T-helper 1 cell (primary cell): ENCODE measurements around the gene CYTL1.
"Not testable (repeated sequence)": the region's sequence is repeated elsewhere in the genome, so short reads cannot be mapped to it uniquely, and the experiment has no call there.

Experiments used
- DNase-seq, 5 donors: peaks; one replicate each; pipeline ENCODE4 v3.0.0-alpha.2; 2012 to 2020
- total RNA-seq, 4 donors: gene quantifications; one replicate each; lab custom pipeline; 2026; lab: John Stamatoyannopoulos, UW

CYTL1 gene, protein sequence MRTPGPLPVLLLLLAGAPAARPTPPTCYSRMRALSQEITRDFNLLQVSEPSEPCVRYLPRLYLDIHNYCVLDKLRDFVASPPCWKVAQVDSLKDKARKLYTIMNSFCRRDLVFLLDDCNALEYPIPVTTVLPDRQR
- 0 reads per million in 4 donors for total RNA-seq

DNA sequence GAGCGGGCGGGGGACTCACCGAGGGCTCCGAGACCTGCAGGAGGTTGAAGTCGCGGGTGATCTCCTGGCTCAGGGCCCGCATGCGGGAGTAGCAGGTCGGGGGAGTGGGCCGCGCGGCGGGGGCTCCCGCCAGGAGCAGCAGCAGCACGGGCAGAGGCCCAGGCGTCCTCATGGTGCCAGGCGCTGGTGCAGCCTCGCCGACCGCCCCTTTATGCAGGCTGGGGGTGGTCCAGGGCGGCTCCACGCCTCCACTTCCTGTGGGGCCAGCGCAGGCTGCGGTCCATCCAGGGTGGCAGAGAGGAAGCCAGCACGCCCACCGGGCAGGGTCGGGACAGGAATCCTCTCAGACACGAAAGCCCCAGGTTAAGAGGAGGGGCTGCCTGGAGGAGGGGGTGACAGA, at the start of gene CYTL1:
TSS of gene CYTL1 (minus strand) at position 185 of the 400 bp plus-strand sequence. CDS start at position 172, 13 bp downstream.
- no peak for DNase-seq

DNA sequence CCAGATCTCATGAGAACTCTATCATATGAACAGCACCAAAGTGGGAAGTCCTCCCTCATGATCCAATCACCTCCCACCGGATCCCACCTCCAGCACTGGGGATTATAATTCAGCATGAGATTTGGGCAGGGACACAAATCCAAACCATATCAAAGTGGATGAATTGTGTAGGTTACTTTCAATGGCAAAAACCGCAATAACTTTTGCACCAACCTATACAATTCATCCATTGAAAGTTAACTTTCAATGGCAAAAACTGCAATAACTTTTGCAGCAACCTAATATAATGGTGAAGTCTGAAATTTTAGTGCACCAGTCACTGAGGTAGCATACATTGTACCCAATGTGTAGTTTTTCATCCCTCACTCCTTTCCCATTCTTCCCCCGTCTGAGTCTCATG, 48.6 kb upstream of the CYTL1 start:
- DNase-seq = no peak

DNA sequence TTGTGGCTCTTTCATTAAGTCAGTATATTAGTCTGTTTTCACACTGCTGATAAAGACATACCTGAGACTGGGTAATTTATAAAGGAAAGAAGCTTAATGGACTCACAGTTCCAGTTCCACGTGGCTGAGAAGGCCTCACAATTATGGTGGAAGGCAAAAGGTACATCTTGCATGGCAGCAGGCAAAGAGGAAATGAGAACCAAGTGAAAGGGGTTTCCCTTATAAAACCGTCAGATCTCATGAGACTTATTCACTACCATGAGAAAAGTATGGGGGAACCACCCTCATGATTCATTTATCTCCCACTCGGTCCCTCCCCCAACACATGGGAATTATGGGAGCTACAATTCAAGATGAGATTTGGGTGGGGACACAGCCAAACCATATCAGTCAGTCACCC, 47.7 kb upstream of the CYTL1 start:
- not testable (repeated sequence) for DNase-seq

DNA sequence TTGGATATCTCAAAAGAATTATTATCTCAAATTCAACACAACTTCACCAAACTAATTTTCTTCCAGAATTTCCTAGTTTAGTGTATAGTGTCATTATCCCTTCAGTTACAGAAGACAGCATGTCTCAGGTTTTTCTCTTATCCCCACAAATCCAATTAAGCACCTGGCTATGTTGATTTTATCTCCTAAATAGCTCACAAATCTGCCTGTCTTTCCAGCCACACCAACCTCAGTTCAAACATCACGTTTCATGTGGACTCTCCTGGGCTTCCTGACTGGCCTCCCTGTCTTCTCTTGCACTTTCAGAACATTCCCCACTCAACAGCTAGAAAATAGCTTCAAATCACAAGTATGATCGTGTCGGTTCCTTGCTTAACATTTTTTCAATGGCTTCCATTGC, 46.8 kb upstream of the CYTL1 start:
- DNase-seq = no peak

DNA sequence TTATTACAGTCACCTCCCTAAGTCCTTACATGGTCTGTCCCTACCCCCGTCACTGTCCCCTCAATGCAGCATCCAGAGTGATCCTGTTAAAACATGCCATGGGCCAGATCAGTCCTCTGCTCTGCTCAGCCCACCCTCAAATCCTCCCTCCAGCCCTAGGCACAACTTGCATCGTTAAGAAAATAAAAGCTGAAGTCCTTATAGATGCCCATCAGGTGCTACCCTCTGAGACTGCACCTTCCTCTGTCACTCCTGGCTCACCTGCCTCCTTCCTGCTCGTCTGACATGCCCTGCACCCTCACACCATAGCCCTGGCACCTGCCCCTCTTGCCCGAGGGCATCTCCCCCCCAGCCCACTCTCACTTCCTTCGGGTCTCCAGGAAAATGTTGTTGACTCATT, 36.2 kb upstream of the CYTL1 start:
- DNase-seq = no peak

DNA sequence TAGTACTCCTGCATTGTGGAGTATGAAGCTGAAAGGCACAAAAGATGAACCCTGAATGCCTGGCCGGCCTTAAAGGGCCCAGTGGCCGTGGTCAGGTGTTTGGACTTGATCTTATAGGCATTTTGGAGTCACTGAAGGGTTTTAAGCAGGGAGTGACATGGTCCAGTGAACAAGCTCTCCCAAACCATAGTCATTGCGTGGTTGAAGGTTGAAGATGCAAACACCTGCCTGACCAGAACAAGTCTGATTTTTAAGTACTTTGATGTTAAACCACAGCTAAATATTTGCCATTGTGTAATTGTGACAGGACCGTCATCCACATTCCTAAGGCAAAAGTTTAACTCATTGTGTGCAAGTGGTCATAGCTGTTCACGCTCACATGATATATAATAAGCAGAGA, 35.3 kb upstream of the CYTL1 start:
- DNase-seq = no peak

DNA sequence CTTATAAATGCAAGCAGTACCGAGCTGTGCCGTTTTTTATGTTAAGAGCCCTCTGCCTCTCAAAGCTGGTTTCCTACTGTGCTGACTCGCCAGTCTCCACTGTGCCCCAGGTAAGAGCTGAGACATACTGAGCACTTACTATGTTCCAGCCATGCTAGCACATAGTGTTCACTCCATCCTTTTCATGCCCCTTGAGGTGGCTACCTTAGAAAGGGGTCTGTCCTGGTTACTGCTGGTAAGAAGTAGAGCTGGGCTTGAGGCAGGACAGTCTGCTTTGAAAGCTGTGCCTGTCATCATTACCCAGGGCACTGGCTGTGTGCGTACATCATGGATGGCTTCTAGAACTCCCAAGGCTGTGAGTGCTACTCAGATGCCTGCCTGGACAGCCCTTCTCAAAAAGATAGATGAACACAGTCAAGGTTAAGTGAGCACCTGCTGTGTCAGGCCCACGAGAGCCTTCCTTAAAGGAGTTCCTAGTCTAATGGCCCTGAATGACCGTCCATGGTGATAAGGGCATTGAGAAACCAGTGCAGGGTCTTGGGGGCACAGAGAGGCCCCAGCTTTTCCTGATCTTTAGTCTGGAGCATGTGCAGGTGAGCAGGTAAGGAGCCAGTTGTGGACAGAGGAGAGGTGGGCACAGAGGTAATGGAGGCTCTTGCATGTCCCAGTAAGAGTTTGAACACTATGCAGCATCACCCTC, 33.6 kb upstream of the CYTL1 start:
- no peak for DNase-seq

DNA sequence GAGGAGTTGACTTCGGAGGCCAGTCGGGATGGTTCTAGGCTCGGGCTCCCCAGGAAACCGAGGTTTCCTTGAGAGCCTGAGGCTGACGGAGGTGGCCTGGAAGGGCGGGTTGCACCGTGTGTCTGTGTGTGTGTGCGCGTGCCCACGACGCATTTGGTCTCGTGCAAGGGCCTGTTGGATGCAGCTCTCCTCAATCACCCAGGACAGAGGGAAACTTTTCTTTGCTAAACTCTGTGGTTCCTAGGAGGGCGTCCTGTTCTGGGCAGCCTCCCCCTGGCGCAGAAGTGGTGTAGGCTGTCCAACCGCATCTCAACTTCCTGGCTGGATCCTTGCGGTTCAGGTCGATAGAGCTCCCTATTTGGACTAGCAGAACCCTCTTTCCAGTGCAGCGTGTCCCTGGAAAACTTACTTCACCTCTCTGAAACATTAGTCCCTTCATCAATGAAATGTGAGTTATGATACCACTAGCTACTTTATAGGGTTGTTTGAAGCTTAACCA, 33.0 kb upstream of the CYTL1 start:
- no peak for DNase-seq

DNA sequence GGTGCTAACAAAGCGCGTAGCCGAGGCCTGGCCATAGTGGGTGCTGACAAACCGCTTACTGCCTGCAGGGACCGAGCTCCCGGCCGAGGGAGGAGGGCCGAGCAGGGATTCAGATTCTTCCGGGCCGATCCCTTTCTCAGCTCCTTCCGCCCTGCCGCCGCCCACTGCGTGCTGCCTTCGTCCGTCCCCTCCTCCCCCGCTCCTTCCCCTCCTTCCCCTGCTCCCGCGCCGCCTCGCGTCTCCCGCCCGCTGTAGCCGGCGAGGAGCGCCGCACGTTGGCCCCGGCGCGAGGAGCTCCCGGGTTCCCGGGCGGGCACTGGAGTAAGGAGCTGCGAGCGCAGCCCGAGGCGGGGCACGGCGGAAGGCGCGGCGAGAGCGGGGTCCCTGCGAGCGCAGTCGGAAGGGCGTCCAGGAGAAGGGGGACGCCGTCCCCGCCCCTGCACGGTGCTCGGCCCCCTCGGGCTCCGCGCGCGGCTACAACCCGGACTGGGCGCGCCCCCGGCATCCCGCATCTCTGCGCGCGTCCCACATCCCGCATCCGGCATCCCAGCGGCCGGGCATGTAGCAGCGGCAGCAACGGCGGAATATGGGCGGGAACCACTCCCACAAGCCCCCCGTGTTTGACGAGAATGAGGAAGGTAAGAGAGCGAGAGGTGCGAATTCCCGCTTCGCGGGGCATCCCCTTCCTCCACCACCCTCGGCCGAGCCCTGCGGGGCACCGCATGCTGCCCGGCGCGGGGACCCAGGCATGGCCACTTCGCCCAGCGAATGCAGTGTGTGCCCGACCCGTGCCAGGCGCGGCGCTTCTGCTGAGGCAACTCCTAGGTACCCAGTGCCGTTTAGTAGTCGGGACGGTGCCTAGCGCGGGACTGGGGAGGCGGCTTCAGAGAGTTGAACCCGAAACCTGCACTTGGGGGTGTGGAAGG, 32.3 kb upstream of the CYTL1 start, which contains the start of gene STK32B:
TSS of gene STK32B (plus strand) at position 203 of the 926 bp plus-strand sequence.
- DNase-seq = peak in 1 of 5 donors; percentile 18

DNA sequence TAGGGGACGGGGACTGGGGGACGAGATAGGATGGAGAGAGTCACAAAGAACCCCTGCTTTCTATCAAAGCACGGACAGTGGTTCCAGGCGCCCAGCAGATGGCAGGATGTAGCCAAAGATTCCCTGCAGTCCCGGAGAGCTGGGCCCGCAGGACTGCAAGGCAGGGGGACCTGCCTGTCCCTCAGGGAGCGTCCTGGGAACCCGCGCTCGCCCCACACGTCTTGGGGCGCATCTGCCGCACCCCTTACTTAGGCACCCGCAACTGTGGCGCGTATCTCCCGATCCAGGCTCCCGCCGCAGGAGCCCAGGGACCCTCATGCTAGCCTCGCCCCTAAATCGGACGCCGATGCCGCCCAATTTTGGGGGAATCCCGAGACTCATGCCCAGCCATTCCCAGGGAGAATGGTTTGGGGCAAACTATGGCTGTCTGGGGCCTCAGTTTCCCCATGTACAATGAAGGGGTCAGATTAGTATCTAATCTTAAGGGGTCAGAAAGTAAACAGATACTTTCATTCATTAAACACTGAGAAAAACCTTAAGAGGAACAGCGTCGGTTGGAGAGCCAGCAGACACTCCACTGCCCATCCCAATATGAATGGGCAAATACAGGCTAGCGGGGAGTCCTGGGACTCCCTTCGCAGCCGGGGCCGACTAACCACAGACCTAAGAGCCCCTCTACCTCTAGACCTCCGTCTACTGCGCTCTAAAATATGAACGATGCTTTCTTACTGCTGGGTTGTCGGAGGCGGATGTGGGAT, 31.4 kb upstream of the CYTL1 start:
- peak in 1 of 5 donors; percentile 10 for DNase-seq

DNA sequence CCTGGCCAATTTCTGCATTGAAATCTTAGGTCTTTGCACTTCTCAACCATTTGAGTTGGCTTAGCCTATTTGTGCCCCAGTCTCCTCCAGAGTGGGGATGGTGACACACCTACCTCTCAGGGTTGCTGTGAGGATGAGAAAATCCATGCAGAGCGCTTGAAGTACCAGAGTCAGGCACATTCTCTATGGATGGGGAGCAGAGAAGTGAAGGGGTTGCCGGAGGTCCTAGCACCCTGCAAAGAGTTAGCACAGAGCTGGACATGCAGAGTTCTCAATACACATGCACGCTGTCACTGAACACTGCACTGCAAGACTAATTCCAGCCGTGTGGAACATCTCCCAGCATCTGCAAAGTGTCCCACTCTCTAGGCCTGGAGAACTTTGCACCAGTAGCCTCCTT, 29.5 kb upstream of the CYTL1 start:
- DNase-seq = no peak

DNA sequence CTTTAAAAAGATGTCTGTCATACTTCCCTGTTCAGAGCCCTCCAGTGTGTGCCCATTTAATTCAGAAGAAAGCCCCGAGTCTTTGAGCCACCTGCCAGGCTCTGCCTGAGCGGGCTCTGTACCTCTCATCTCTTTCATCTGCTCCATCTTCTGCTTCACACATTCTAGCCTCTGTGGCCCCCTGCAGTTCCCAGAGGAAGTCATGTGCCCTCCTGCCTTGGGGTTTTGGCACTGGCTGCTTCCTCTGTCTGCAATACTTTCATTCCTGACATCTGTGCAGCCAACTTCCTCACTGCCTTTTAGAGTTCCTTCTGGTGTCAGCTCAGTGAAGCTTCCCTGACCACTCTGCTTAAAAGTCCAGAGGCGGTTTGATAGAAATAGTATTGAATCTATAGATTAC, 25.8 kb upstream of the CYTL1 start:
- no peak for DNase-seq

DNA sequence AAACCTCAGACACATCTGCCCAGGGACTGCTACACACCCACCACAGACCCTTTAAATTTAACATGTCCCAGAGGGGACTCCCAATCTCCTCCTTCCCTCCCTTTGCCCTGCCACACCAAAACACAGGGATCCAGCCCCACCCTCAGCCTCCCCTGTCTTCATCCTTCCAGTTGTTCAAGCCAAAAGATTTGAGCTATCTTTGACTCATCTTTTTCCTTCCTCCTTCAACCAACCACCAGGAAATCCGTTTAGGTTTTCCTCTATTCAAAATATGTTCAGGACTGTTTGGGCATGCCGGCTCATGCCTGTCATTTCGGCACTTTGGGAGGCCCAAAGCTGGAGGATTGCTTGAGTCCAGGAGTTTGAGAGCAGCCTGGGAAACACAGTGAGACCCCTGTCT, 25.1 kb upstream of the CYTL1 start:
- DNase-seq = no peak

DNA sequence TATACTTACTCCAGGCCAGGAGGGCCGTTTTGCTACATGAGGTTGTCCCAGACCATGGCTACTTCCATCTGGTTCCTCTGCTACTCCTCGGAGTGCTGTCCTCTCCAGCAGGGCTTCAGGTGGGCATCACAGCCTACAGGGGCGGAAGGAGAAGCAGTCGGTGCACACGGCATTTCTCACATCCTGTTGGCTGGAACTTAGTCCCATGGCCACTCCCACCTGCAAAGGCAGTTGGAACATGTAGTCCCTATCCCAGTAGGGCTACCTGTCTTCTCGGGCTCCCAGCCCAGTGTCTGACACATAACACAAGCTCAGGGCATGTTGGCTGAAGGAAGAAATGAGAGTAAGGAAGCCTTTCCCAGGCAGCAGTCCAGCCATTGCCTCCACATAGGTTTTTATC, 24.3 kb upstream of the CYTL1 start:
- DNase-seq = no peak

DNA sequence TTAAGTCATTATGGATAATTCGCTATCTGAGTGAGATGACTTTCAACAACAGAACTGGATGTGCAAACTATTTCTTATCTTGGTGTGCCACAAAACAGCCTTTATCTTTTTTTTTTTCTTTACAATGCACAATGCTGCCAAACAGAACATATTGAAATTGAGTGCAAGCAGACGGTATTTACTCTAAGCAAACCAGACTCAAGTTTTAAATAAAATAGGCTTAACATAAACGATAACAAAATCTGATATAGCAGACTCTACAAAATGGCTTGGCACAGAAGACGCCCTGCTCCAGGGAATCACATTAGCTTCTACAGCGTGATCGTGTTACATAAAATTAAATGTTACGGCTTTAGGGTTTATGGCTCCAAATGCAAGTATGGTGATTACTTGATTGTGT, 22.4 kb upstream of the CYTL1 start:
- DNase-seq = no peak

DNA sequence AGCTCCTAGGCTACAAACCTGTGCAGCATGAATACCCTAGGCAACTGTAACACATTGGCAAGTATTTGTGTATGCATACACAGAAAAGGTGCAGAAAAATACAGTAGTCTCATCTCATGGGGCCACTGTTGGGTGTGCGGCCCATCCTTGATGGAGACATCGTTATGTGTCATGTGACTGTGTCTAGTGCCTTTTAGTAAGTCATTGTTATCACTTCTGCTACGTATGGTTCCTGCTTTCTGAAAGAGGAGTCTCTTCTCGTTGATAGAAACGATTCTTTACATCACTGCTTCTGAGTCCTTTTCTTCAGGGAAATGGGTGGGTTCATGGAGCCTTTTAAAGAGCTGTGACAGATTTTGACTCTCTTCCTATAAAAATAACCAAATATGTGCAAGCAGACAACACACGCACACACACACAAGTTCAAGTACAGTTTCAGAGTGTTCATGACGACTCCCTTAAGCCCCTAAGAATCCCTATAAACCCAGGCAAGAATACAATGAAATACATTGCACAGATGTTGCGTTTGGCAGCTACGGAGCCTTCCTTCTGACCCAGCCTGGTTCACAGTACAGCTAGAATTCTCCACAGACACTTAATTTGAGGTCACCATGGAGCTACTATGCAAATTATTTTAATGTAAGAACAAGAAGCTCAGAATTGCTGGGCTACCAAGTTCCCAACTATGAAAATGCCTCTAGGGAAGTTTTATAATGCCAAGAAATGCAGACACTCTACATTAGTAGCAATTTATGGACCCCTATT, 21.8 kb upstream of the CYTL1 start:
- DNase-seq = no peak

DNA sequence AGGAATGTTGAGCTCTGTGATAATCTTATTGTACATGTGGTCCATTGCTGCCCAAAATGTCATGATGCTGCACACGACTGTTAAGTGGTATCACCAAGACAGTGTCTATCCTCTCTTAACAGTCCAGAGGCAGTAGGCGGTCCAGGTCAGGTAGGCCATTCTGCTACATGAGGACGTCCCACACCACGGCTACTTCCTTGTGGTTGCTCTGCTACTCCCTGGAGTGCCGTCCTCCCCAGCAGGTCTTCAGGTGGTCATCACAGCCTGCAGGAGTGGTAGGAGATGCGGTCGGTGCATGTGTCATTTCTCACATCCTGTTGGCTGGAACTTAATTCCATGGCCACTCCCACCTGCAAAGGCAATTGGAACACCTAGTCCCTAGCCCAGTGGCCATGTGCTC, 20.5 kb upstream of the CYTL1 start:
- no peak for DNase-seq

DNA sequence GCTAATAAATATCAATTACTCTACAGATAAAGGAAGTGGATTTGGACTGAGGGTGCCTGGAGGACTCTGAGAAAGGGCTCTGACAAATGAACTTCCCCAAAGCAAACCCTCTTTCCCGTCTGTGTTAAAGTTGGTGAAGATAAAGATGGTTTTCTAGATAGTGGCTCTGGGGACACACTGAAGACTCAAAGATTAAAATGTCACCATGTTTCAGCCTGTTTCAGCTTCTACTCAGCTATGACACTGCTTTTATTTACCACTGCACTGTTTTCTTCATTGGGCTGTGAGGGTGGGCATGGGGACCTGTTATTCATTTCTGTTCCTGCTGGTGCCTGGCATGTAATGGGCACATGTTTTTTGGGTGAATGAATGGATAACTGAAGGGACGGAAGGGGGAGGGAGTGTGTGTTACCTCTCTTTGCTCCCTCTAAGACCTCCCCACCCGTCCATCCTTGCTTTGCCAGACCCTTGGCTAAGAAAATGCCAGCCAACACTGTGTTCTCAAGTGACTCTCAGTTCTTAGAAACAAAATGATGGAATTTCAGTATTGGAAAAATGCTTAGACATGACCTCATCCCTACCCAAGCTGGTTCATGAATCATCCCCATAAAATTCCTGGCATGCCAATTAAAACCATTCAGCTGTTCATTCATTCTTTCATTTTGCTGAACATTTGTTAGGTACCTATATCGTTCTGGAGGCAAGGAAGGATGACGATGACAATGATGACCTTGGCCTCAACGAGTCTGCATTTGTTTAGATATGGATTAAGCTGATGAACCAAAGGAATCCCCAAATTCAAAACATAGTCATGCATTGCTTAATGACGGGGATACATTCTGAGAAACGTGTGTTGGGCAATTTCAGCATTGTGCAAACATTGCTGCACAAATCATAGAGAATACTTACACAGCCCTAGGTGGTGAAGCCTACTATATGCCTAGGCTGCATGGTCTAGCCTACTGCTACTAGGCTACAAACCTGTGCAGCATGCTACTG, 18.6 kb upstream of the CYTL1 start:
- no peak for DNase-seq

DNA sequence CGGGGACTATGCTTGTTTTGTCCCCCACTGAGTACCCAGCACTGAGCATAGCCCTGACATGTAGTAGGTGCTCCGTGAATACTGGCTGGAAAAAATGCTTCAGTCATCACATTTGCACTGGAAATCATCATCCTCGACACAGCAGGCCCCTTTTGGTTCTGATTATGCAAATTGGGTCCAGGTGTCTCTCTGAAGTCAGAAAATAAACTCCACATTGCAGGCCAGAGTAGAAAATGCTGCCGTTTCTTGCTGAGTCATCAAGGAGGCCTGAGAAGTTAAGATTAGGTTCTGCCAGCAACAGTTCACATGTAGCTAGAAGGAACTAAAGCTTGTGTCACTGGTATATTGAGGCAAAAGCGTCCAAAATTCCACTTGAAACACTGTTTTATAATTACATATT, 17.0 kb upstream of the CYTL1 start:
- no peak for DNase-seq

DNA sequence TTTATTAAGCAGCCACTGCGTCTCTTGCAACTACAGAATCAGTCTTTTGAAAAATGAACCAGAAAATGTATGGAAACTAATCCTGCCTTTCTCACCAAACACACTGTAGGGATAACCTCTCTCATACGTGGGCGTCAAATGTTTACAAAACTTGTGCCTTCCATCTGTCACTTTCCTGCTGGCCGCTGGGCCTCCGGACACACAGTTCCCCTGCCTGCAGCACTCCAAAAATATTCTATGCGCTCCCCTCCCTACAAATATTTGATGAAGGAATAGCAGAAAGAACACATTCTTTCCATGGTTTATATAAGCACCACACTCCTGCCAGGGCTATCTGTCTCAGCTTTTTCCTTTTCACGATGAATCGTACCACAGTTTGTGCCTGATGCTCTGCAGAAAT, 14.9 kb upstream of the CYTL1 start:
- DNase-seq = no peak
